CD4-positive, alpha-beta T cell treated with Interleukin-17A for 1 hour (primary cell): ENCODE measurements around the gene NTRK3.
"Not testable (repeated sequence)": the region's sequence is repeated elsewhere in the genome, so short reads cannot be mapped to it uniquely, and the experiment has no call there.

Experiments
- DNase-seq: peaks from one replicate; pipeline ENCODE4 v3.0.0-alpha.2; 2020

The NTRK3 gene

DNA sequence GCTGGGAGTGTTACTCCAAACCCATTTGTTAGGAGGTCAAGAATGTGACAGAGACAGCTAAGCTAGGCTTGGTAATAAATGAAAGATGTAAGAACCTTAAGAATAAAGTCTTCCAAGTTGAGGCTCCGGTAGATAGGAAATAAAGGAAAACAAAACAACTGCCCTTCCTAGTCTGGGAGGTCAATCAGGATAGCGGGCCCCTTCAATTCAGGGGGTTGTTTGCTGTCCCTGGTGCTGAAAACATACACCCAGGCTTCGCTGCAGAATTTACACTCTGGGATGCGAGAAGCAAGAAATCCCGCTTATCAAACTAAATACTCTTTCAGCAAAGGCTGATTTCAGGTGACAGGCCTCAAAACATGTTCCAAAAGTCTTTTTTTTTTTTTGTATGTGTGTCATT lies 393.4 kb downstream of the NTRK3 start:
- no peak for DNase-seq

DNA sequence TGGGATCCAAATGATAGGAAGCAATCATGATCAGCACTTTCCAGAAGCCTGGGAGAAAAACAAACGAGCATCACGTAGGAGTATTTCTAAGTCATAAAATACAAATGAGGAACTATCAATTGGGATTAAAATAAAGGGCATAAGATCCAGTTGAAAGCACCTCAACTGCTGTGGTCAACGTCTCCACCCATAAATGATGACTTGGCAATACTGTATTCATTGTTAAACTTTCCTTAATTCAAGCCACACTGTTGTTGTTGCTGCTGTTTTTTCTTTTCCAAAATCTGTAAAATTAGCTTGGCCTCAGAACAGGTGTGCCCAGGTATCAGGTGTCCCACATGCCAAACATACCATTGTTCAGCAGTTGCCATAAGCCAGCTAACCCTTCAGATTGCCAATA lies 395.8 kb downstream of the NTRK3 start:
- no peak for DNase-seq

GRCh38 chr15:87858651-87859050 lies 397.9 kb downstream of the NTRK3 start:
- DNase-seq: no peak

DNA sequence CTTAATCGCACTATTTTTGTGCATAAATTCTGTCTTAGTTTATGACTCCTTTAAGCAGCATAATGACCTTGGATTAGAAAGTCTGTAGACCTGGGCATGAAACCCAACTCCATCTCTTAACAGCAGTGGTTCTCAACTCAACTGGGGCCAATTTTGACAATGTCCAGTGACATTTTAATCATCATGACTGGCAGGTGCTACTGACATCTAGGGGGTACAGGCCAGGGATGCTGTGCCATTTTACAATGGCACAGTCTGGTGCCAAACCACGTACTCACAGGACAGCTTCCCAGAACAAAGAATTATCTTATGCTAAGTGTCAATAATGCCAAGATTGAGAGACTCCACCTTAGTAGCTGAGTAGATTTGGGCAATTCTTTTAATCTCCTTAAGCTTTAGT lies 405.0 kb downstream of the NTRK3 start:
- DNase-seq: no peak

DNA sequence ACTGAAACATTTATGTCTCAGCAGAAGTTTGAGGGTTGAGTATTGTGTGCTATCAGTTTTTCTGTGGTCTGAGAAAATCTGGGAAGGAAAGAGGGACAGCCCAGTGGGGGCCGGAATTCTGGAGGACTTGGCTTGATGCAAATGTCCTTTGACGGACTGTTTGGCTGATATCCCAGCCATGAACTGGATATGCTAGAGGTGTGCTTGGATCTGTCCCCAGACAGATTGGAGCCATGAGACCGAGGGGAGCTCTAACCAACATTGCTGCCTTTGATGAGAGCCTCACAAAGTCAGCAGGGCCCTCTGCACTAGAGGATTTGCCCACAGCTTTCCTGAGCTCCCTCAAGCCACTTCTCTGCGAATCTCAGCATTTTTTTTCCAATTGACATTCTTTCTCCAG lies 405.6 kb downstream of the NTRK3 start:
- no peak for DNase-seq

DNA sequence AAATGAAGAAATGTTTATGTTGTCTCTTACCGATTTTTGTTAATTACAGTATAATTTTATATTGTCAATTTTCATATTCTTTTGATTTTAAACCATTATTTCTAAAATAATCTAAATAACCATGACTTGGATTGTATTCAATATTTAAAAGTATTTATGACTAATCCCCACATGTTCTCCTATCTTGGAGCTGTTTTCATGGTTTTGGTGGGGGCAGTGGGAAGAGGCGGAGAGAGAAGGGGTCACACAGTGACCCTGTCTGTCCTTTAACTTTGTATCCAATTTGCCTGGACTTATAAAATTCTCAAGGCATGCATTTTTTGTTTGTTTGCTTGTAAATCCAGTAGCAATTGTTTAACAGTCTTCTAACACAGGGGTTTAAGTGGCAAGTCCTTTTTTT lies 407.4 kb downstream of the NTRK3 start:
- no peak for DNase-seq

DNA sequence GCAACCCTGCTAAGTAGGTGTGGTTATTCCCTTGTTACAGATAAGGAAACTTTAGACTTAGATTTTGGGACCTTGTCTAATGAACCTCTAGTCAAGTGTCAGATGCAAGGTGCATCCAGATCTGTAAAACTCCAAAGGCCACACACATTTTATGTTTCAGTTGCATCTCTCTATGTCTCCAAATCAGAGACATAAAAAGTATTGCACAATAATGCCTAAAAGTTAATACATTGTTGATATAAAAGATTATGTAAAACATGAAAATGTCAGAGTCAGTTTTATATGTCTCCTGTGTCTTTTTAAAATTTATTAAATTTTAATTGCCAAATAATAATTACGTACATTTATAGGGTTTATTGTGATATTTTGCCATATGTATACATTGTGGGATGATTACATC lies 408.5 kb downstream of the NTRK3 start:
- no peak for DNase-seq

- no peak for DNase-seq
These were observed 409.8 kb downstream of the NTRK3 start for GRCh38 chr15:87846746-87847145.

- DNase-seq: no peak
These were observed 413.2 kb downstream of the NTRK3 start for GRCh38 chr15:87843312-87843711.

DNA sequence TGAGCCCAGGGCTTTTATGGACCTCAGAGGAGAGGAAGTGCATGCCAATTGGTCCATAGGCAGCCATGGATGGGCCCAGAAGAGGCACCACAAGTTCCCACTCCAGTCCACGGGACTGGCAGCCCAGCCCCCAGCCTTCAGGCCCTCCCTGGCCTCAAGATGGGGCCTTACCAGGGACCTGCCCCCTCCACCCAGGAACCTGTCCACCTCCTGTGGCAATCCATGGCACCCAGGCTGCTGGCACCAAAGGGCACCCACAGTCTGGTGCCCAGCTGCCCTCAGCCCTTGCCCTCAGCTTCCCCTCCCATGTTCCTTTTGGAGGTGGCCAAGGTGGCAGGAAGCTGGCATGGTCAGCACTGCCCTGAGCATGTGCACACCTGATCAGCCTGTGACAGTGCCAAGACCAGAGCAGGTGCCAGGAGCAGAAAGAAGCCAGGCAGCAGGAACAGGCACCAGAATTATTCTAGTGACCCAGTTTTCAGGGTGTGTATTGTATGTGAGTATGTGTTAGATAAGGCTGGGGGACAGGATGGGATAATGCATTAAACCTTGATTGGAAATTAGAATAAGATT lies 415.0 kb downstream of the NTRK3 start:
- DNase-seq: no peak

GRCh38 chr15:87835830-87836229 lies 420.7 kb downstream of the NTRK3 start:
- not testable (repeated sequence) for DNase-seq

DNA sequence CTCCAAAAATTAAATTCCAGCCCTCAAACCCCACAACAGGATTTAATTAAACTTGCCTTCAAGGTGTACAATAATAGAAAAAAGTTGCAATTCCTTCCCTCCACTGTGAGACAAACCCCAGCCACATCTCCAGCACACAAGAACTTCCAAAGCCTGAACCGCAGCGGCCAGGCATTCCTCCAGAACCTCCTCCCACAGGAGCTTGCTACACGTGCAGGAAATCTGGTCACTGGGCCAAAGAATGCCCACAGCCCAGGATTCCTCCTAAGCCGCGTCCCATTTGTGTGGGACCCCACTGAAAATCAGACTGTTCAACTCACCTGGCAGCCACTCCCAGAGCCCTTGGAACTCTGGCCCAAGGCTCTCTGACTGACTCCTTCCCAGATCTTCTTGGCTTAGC lies 423.2 kb downstream of the NTRK3 start:
- not testable (repeated sequence) for DNase-seq

DNA sequence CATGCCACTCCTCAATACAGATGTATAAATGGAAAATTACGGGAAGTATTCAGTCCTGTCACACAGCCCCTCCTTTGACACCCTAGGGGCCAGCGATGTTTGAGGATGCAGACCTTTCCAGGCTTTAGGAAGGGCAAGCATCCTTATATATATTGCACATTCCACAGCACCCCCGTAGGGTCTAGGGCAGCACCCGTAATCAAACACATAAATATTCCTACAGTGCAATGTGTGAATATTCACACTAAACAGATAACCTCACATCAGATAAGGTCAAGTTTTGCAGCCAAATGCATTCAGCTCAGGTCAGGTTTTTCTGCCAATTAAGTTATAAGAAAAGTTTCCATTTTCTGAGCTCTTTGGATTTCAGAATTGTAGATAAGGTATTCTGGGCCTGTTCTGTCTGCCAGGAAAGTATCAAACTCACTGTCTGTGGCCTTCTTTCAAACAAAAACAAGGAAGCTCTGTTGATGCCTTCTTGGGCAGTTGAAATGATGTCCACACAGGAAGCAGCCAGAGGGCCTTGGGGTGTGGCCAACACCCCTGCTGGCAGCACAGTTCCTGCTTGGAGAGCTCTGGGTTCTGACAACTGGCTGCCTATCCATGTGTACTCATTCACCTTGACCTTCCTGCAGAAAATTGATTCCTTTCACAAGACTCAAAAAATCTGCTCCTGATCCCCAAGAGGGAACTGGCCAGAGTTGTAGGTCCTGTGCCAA lies 427.0 kb downstream of the NTRK3 start:
- no peak for DNase-seq

- no peak for DNase-seq
These were observed 427.9 kb downstream of the NTRK3 start for GRCh38 chr15:87828608-87829007.

DNA sequence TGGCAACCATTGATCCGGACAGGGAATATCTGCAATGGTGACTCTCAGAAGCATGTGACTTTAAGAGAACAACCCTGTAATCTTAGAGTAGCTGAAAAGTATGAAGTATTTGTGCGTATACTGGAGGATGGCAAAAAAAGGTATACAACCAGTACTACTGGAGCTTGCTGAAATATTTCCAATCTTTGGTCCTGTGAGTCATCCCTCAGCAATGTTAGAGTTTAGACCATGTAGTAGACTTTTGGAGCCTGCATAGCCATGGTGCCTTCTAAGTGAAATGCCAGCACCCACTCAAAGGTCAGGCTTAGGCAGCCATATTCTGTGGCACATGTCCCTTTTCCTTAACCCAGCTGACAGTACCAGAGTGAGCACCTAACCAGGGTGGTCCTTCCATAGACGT lies 429.4 kb downstream of the NTRK3 start:
- no peak for DNase-seq

DNA sequence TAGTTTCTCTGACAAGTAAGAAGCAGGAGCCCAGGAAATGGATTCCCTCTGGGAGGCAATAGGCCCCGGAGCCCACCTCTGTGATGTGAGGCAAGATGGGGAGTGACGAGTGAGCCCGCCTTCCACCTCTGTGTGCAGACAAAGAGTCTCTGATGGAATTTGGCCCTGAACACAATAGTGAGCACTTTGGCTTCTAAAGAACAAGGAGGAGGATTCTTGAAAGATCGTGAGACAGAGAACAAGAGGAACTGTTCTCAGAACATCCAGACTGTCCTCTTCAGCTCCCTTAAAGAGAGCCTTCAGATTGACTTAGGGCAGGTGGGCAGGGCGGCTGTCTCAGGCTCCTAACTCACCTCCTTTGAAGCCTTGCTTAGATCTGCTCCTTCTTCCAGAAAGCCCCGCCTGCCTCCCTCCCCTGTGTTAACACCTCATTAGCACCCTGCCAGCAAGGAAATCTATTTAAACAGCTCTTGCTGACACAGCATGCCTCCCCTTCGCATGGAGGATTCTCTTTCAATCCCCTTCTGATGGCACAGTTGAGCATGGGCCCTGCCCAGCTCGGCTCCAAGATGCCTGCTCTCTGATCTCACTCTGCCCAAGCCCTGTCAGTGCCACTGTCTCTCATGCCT lies 430.3 kb downstream of the NTRK3 start:
- no peak for DNase-seq

DNA sequence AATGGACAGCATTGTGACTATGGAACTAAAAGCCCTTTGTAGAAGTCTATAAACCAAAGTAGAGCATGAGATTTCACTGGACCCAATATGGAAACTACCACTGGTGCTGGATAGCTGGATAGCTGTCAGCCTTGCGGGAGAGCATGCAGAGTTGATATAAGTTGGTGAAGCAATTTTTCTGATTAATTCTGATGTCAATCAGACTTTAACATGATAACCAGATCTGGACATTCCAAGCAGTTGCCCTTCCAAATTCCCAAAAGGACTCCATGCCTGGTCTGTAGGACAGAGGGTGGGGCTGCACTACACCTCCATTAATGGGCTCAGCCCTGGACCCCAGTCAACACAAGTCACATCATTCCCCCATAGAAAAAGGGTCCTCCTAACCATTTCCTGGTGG lies 437.8 kb downstream of the NTRK3 start:
- no peak for DNase-seq

GRCh38 chr15:87817553-87817952 lies 439.0 kb downstream of the NTRK3 start:
- no peak for DNase-seq

- DNase-seq: no peak
These were observed 439.7 kb downstream of the NTRK3 start for GRCh38 chr15:87816811-87817210.

- no peak for DNase-seq
These were observed 440.5 kb downstream of the NTRK3 start for GRCh38 chr15:87816016-87816415.
